Germinal center (tissue), 1 donor: ENCODE measurements around the gene ORC3.
"Not testable (repeated sequence)": the region's sequence is repeated elsewhere in the genome, so short reads cannot be mapped to it uniquely, and the experiment has no call there.

ENCODE experiments used
- DNase-seq: peaks from one replicate; pipeline ENCODE4 v3.0.0; 2012; ENCODE audit warnings: mixed read lengths, low spot score

ORC3 gene

DNA sequence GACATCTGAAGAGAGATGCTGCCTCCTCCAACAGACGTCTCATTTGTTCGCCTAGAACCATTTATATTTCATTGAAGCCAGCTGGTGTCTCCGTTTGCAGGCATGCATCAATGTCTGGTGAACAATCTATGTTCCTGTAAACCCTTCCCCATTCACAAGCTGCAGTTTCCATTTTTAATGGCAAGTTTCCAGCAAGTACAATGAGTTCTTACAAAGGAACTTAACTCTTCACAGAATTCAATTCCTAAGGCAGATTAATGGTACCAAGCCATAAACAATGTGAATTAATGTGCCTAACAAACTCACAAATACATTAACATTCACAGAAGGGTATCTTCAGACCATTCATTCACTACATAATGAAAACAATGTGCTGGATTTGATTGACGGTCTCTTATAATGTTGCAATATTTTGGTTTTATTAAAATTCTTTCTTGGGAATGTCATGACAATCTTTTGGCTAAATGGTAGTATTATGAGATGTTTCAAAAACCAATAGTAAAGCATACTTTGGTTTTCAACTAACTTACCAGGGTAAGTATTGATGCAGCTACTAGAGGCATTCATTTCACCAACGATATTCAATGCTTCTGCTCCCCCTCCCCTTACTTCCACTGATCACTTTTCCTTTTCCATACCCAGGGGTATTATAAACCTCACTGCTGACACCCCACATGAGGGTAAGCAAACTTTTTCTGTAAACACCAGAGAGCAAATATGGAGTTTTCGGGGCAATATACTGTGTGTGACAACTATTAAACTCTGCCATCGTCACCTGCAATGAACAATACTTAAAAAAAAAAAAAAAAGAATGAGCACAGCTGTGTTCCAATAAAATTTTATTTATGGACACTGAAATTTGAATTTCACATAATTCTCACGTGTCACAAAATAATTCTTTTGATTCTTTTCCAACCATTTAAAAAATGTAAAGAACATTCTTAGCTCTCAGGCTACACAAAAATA lies 107.9 kb downstream of the ORC3 start:
- no peak for DNase-seq

DNA sequence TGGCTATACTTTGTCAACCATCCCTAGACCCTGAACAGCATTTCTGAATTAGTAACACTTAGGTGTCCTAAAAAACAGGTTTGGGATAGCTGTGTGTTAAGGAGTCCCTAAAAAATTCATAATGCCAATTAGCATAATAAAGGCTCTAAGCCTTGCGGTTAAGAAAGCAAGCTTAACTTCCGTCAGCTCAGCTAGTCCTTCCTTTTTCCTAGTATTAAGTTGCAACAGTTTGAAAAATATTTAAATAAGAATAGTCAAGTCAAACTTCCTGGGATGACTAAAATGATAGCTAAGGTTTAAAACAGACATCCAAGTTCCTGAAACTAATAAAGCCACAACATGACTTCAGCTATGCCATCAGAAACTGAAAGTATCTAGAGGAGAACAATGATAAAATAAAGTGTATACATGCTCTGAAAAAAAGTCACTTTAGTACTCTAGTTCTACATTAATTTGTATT lies 108.6 kb downstream of the ORC3 start:
- DNase-seq = peak; percentile 29

DNA sequence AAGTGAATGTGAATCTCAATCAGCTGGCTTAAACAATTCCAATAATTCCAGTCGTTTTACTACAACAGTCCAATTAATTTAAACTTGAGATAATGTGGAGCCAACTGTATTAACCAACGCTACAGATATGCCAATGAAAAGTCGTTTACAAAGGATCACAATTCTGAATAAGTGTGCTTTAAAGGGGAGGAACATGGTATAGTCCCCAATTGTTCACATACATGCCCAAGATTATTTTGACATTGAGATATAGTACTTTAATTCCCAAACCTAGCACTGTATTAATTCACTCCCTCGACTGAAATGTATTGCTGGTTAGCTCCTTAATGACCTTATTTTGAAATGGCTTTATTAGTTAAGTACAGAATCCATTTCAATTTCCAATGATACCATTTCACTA lies 109.6 kb downstream of the ORC3 start:
- DNase-seq = no peak

DNA sequence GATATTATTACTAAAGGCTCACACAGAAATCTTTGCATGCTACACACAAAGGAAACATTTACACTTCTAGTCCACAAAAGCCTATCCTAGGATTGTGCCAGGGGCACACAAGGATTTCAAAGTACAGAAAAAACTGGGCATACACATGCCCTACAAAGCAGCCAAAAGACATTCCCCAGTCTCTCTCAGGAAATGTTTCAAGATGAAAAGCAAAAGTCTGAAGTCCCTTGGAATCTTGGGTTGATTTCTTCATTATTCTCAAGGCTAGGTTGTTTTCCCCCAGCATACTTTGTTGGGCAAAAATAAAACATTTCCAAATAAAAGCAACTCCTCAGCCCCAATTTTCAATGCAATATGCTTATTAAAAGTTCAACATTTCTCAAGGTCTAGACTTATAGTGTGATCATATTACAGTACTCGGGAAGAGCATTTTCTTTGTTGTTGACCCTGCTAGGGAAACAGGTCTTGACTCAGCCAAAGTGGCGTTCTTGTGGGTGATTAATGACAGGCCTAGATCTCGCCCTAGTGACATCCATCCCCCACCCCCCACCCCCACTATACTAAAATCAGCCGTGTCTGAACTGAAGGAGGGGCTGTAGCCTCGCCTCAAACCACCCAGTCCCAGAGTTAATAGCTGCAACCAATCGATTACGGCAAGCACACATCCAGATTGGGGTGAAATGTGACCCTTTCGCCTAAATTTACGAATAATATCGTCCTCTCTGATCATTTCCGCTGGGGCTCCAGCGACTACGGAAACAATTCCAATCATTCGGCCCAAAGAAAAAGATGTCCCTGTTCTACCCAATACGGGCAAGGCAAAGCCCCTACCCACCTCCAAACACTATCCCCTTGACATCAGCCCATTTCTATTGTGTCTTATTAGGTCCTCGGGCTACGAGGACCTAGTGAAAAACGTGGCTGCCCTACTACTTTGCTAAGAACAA lies 110.7 kb downstream of the ORC3 start:
- peak; percentile 35 for DNase-seq

DNA sequence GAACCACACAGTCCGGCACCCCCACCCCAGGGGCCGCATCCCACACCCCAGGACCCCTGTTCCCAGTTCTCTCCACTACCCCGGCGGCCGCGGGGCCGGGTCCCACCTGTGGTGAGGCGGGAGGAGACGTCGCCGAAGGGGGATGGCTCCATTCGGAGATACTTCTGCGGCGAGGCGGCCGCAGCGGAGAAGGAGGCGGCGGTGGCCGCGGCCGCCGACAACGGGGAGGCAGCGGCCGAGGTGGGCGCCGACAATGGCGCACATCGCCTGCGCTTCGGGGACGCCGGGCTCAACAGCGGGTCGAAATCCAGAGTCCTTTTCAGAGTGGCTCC lies 111.4 kb downstream of the ORC3 start:
- DNase-seq = peak; percentile 30

- DNase-seq = peak; percentile 93
These were observed 112.0 kb downstream of the ORC3 start, which contains the start of gene AKIRIN2 for GRCh38 chr6:87701676-87702588. AKIRIN2 (minus strand) TSS chr6:87702233; CDS start chr6:87701684, 549 bp downstream.

DNA sequence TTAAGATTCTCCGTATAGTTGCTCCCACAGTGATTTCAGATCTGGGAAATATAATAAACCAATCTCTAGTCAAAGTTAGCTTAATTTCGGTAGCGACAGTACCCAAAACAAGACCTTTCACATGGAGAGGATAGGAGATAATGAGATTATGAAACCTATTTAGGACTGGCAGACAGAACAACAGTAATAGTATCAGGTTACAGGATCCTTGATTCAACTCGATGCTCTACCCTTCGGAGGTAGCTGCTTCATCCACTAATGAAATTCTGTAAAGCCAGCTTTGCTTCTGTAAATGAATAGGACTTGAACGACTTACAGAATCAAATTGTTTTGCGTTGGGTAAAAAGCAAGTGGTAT lies 112.6 kb downstream of the ORC3 start:
- DNase-seq = peak; percentile 25

GRCh38 chr6:87703039-87703438 lies 113.1 kb downstream of the ORC3 start:
- DNase-seq = not testable (repeated sequence)

GRCh38 chr6:87705070-87705691 lies 115.2 kb downstream of the ORC3 start:
- DNase-seq = no peak

GRCh38 chr6:87706187-87706966 lies 116.4 kb downstream of the ORC3 start:
- DNase-seq = no peak

DNA sequence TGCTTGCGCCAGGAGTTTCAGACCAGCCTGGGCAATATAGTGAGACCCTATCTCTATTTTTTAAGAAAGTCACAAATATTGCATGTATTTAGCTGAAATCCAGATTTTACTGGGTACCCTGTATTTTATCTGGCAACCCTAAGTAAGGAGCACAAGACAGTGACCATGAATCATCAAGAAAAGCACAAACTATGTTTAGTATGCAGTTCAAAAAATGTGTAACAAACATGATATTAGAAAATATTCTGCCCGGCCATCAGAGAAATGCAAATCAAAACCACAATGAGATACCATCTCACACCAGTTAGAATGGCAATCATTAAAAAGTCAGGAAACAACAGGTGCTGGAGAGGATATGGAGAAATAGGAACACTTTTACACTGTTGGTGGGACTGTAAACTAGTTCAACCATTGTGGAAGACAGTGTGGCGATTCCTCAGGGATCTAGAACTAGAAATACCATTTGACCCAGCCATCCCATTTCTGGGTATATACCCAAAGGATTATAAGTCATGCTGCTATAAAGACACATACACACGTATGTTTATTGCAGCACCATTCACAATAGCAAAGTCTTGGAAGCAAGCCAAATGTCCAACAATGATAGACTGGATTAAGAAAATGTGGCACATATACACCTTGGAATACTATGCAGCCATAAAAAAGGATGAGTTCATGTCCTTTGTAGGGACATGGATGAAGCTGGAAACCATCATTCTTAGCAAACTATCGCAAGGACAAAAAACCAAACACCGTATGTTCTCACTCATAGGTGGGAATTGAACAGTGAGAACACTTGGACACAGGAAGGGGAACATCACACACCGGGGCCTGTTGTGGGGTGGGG lies 118.9 kb downstream of the ORC3 start:
- not testable (repeated sequence) for DNase-seq

DNA sequence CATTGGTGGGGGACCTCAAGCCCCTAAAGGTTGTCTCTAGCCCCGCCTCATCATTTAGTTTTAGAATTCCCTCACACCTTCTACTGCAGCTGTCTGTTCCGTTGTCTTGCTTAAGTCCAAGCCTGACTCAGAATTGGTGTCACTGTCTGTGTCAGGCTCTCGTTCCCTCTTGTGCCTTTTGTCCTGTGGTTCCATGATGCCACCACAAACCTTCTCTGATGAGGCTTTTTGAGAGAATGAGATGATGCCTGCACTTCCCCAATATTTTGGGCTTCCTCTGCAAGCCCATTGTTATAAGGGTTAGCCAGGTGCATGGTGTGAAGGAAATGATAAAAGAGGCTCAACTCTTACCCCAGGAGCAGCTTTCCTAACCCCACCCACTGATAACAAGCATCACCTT lies 120.2 kb downstream of the ORC3 start:
- DNase-seq = no peak

GRCh38 chr6:87712713-87713112 lies 122.8 kb downstream of the ORC3 start:
- DNase-seq = not testable (repeated sequence)

GRCh38 chr6:87714093-87714842 lies 124.3 kb downstream of the ORC3 start:
- DNase-seq = no peak
